ENCODE data around the gene EZR.

DNA sequence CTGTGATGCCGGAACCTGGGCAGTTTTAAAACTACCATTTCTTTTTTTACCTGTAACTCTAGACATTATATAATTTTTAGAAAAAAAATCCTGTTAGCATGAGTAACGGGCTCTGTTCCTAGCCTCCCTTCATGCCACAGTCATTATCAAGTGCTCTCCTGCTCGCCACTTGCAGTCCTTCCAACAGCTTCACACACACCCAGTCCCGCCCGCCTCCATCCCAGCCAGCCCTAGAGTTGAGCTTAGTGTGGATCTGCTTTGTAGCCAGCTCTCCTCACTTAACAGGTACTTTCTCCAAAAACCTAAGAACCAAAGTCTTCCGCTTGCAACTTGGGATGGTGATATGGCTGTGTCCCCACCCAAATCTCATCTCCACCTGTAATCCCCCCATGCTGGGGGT lies 51.5 kb downstream of the EZR start:
- TF ChIP-seq POLR2A (IDR thresholded peaks at IDR 0.05; ENCODE audit: low read length) (no peak), GATA1 (IDR thresholded peaks at IDR 0.05; ENCODE audit: low read depth, low read length) (no peak)
